ENCODE results near the gene DISC1.

The DISC1 gene

GRCh38 chr1:231683439-231684165, 57.0 kb downstream of the DISC1 start:
- H3K4me3 ChIP-seq (ENCODE audit: low read length): no peak overlapping the region
- TF ChIP-seq ZNF274 (IDR thresholded peaks at IDR 0.05; ENCODE audit: low read depth, low read length): no peak

- H3K4me3 ChIP-seq (ENCODE audit: low read length): no peak overlapping the region
- TF ChIP-seq ZNF274 (IDR thresholded peaks at IDR 0.05; ENCODE audit: low read depth, low read length): no peak
Measured at GRCh38 chr1:231684356-231685244, 58.0 kb downstream of the DISC1 start.

- H3K4me3 ChIP-seq (ENCODE audit: low read length): no peak overlapping the region
- no peak for TF ChIP-seq ZNF274 (IDR thresholded peaks at IDR 0.05; ENCODE audit: low read depth, low read length)
Measured at GRCh38 chr1:231686384-231686783, 59.8 kb downstream of the DISC1 start.

GRCh38 chr1:231688989-231689388, 62.4 kb downstream of the DISC1 start:
- TF ChIP-seq ZNF274 (IDR thresholded peaks at IDR 0.05; ENCODE audit: low read depth, low read length): no peak
- H3K4me3 ChIP-seq (ENCODE audit: low read length): no peak overlapping the region

GRCh38 chr1:231690059-231690458, 63.5 kb downstream of the DISC1 start:
- TF ChIP-seq ZNF274 (IDR thresholded peaks at IDR 0.05; ENCODE audit: low read depth, low read length): no peak
- no peak overlapping the region for H3K4me3 ChIP-seq (ENCODE audit: low read length)

- TF ChIP-seq ZNF274 (IDR thresholded peaks at IDR 0.05; ENCODE audit: low read depth, low read length): no peak
- H3K4me3 ChIP-seq (ENCODE audit: low read length): no peak overlapping the region
Measured at GRCh38 chr1:231691618-231692259, 65.1 kb downstream of the DISC1 start.

- no peak overlapping the region for H3K4me3 ChIP-seq (ENCODE audit: low read length)
- TF ChIP-seq ZNF274 (IDR thresholded peaks at IDR 0.05; ENCODE audit: low read depth, low read length): no peak
Measured at GRCh38 chr1:231693361-231694074, 66.9 kb downstream of the DISC1 start.

GRCh38 chr1:231694075-231694431, 67.5 kb downstream of the DISC1 start:
- no peak for TF ChIP-seq ZNF274 (IDR thresholded peaks at IDR 0.05; ENCODE audit: low read depth, low read length)
- no peak overlapping the region for H3K4me3 ChIP-seq (ENCODE audit: low read length)

GRCh38 chr1:231694465-231695077, 68.0 kb downstream of the DISC1 start:
- no peak for TF ChIP-seq ZNF274 (IDR thresholded peaks at IDR 0.05; ENCODE audit: low read depth, low read length)
- no peak overlapping the region for H3K4me3 ChIP-seq (ENCODE audit: low read length)

GRCh38 chr1:231695439-231696255, 69.1 kb downstream of the DISC1 start:
- no peak overlapping the region for H3K4me3 ChIP-seq (ENCODE audit: low read length)
- TF ChIP-seq ZNF274 (IDR thresholded peaks at IDR 0.05; ENCODE audit: low read depth, low read length): no peak

GRCh38 chr1:231699784-231700183, 73.2 kb downstream of the DISC1 start:
- no peak for TF ChIP-seq ZNF274 (IDR thresholded peaks at IDR 0.05; ENCODE audit: low read depth, low read length)
- H3K4me3 ChIP-seq (ENCODE audit: low read length): no peak overlapping the region

- no peak overlapping the region for H3K4me3 ChIP-seq (ENCODE audit: low read length)
- no peak for TF ChIP-seq ZNF274 (IDR thresholded peaks at IDR 0.05; ENCODE audit: low read depth, low read length)
Measured at GRCh38 chr1:231701306-231701705, 74.7 kb downstream of the DISC1 start.

- no peak overlapping the region for H3K4me3 ChIP-seq (ENCODE audit: low read length)
- no peak for TF ChIP-seq ZNF274 (IDR thresholded peaks at IDR 0.05; ENCODE audit: low read depth, low read length)
Measured at GRCh38 chr1:231702331-231702730, 75.7 kb downstream of the DISC1 start.
